Natural killer cell (primary cell): Measurements from ENCODE around the gene KNL1. TPM values are rescaled to one million over a fixed set of nuclear protein-coding genes. Genes with fewer than 3 reads are reported as not detected.

ENCODE experiments used
- ATAC-seq, 3 donors: fragments of 150-1000 bp in 2 of 3; fragments of 200-7000 bp in 1 of 3; cut with Tn5 transposase; 1 replicate in 1 of 3; 2 replicates in 2 of 3; pipeline ENCODE4 v1.10.0; 2021; ENCODE audit warnings: mild to moderate bottlenecking in 2 of 3, moderate library complexity in 2 of 3
- DNase-seq, 2 donors: peaks; one replicate each; pipeline versions ENCODE4 v3.0.0 to v3.0.0-alpha.2; 2013 to 2021; ENCODE audit warnings: mixed read lengths in 1 of 2
- H3K27ac ChIP-seq: one replicate; pipeline ENCODE4 v1.5.1; 2013; ENCODE audit warnings: mild to moderate bottlenecking, low read length
- H3K27me3 ChIP-seq: one replicate; pipeline ENCODE4 v1.6.1; 2013; ENCODE audit warnings: low read length; ENCODE audit not compliant: control insufficient read depth, insufficient read depth
- H3K36me3 ChIP-seq: one replicate; pipeline ENCODE4 v1.6.1; 2013; ENCODE audit warnings: low read length; ENCODE audit not compliant: control insufficient read depth, insufficient read depth
- H3K4me1 ChIP-seq: one replicate; pipeline ENCODE4 v1.6.1; 2013; ENCODE audit warnings: low read length; ENCODE audit not compliant: control insufficient read depth, insufficient read depth
- H3K4me3 ChIP-seq: one replicate; pipeline ENCODE4 v1.5.1; 2013; ENCODE audit warnings: low read length
- H3K9me3 ChIP-seq: one replicate; pipeline ENCODE4 v1.6.1; 2013; ENCODE audit warnings: low read length; ENCODE audit not compliant: control insufficient read depth, insufficient read depth
- H3K27ac Mint-ChIP-seq, 2 donors: one replicate each; pipeline ENCODE4 v1.8.0; 2022; ENCODE audit warnings: mild to moderate bottlenecking in 2 of 2, mixed read lengths in 2 of 2, moderate library complexity in 1 of 2
- H3K27me3 Mint-ChIP-seq, 2 donors: one replicate each; pipeline ENCODE4 v1.8.0; 2022; ENCODE audit warnings: low read depth in 2 of 2, mixed read lengths in 2 of 2
- H3K36me3 Mint-ChIP-seq: one replicate; pipeline ENCODE4 v1.8.0; 2022; ENCODE audit warnings: mixed read lengths
- H3K4me1 Mint-ChIP-seq, 2 donors: one replicate each; pipeline ENCODE4 v1.8.0; 2022; ENCODE audit warnings: mixed read lengths in 2 of 2
- H3K4me3 Mint-ChIP-seq: one replicate; pipeline ENCODE4 v1.8.0; 2022; ENCODE audit warnings: mild to moderate bottlenecking, moderate library complexity, mixed read lengths
- H3K9me3 Mint-ChIP-seq, 2 donors: one replicate each; pipeline ENCODE4 v1.8.0; 2022; ENCODE audit warnings: mixed read lengths in 2 of 2
- WGBS: methylation state at CpG from one replicate; pipeline ENCODE4 v1.1.7; 2013; ENCODE audit warnings: missing lambda C conversion rate; ENCODE audit not compliant: insufficient coverage; 5-methylcytosine and 5-hydroxymethylcytosine counted together
- intact Hi-C: fragments of 100-400 bp; cut with micrococcal nuclease; formaldehyde crosslinking; loops from one replicate; pipeline ENCODE4 v1.14.2; 2022
- total RNA-seq, 4 donors: library from RNA; stranded (reverse); fragments of 120-200 nt in 1 of 4; gene quantifications; one replicate each; pipeline versions ENCODE4 v1.2.3 to v1.2.4, GENCODE V29; 2013 to 2022
- TF ChIP-seq, protein P1 (sequence below): fragments of 200-600 bp; IDR thresholded peaks from one replicate; pipeline ENCODE4 v1.8.0; 2022; ENCODE audit warnings: antibody characterized with exemption

Gene KNL1
- total RNA-seq, 3 donors from 2014 or later (not counting 1 experiment from before 2014, with no cell fraction given) = 2.4 to 4.1 (median 3.6) TPM

GRCh38 chr15:40582726-40583246, 11.3 kb upstream of the KNL1 start:
- Mint-ChIP-seq H3K9me3 (no peaks in the 10 kb centered on the region), H3K27ac (no peak overlapping the region), H3K36me3 (no peaks in the 10 kb centered on the region), H3K4me3 (peak overlapping the region; percentile 42), H3K4me1 (no peaks in the 10 kb centered on the region), H3K27me3 (peaks cover 0 to 3% of the 10 kb centered on the region in 2 donors)
- no peak overlapping the region for H3K27ac ChIP-seq
- no peaks in the 10 kb centered on the region for H3K4me1 ChIP-seq
- intact Hi-C loops = no loop called here
- WGBS = 91% methylated on average over 8 of the region's 8 CpGs
- H3K27me3 ChIP-seq = no peaks in the 10 kb centered on the region
- ATAC-seq (no peak), DNase-seq (peak in 1 of 2 donors; percentile 32)
- H3K36me3 ChIP-seq = no peaks in the 10 kb centered on the region
- no peak overlapping the region for H3K4me3 ChIP-seq
- TF ChIP-seq, protein P1, sequence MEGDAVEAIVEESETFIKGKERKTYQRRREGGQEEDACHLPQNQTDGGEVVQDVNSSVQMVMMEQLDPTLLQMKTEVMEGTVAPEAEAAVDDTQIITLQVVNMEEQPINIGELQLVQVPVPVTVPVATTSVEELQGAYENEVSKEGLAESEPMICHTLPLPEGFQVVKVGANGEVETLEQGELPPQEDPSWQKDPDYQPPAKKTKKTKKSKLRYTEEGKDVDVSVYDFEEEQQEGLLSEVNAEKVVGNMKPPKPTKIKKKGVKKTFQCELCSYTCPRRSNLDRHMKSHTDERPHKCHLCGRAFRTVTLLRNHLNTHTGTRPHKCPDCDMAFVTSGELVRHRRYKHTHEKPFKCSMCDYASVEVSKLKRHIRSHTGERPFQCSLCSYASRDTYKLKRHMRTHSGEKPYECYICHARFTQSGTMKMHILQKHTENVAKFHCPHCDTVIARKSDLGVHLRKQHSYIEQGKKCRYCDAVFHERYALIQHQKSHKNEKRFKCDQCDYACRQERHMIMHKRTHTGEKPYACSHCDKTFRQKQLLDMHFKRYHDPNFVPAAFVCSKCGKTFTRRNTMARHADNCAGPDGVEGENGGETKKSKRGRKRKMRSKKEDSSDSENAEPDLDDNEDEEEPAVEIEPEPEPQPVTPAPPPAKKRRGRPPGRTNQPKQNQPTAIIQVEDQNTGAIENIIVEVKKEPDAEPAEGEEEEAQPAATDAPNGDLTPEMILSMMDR = no peak
- H3K9me3 ChIP-seq = no peaks in the 10 kb centered on the region

DNA sequence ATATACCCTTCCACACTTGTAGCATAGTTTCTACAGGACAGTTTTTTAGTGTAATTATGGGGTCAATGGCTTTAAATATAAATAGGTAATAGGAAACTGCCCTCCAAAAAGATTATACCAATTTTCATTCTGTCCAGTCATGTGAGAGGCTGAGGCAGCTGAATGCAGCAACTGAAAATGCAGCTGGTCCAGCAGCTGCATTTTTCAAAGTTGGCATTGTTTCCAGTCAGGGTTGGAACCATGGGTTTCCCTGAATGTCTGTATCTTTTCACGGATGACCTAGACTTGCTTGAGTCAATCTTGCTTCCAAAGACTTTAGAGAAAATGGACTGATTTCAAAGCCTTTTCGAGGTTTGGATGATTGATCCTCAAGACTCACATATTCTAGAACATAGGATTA, 9.9 kb upstream of the KNL1 start:
- Mint-ChIP-seq H3K4me1 (no peaks in the 10 kb centered on the region), H3K27me3 (peaks cover 0 to 3% of the 10 kb centered on the region in 2 donors), H3K27ac (no peak overlapping the region), H3K36me3 (no peaks in the 10 kb centered on the region), H3K4me3 (no peak overlapping the region), H3K9me3 (no peaks in the 10 kb centered on the region)
- no peak overlapping the region for H3K27ac ChIP-seq
- ATAC-seq = no peak
- no peaks in the 10 kb centered on the region for H3K27me3 ChIP-seq
- TF ChIP-seq, protein P1 = no peak
- DNase-seq = no peak
- no peak overlapping the region for H3K4me3 ChIP-seq
- no peaks in the 10 kb centered on the region for H3K36me3 ChIP-seq
- no peaks in the 10 kb centered on the region for H3K9me3 ChIP-seq
- no peaks in the 10 kb centered on the region for H3K4me1 ChIP-seq
- 17% methylated on average over 2 of the region's 2 CpGs for WGBS
- intact Hi-C loops = no loop called here

- H3K4me3 Mint-ChIP-seq = peak overlapping the region; percentile 89
- 88% methylated on average over 10 of the region's 12 CpGs for WGBS
Measured at GRCh38 chr15:40590667-40591050, 3.4 kb upstream of the KNL1 start.

More at GRCh38 chr15:40590667-40591050, 3.4 kb upstream of the KNL1 start:
- Mint-ChIP-seq H3K27me3 (peaks cover 0 to 6% of the 10 kb centered on the region in 2 donors), H3K9me3 (no peaks in the 10 kb centered on the region), H3K36me3 (no peaks in the 10 kb centered on the region), H3K4me1 (peaks cover 28 to 30% of the 10 kb centered on the region in 2 donors), H3K27ac (peak overlapping the region in 1 of 2 donors; percentile 75)
- TF ChIP-seq, protein P1 = no peak
- intact Hi-C loops = loop anchor here (5.0 kb wide), 1 partner anchor 187 kb away; no protein-coding TSS in a partner anchor
- Histone ChIP-seq H3K4me1 (peaks cover 9% of the 10 kb centered on the region), H3K9me3 (no peaks in the 10 kb centered on the region), H3K36me3 (no peaks in the 10 kb centered on the region), H3K27ac (no peak overlapping the region), H3K4me3 (no peak overlapping the region), H3K27me3 (no peaks in the 10 kb centered on the region)
- ATAC-seq = no peak
- no peak for DNase-seq
